CD4-positive, alpha-beta T cell treated with Interleukin-21 for 1 hour (primary cell): ENCODE results near the gene CCDC187.
"Not testable (repeated sequence)": the region's sequence is repeated elsewhere in the genome, so short reads cannot be mapped to it uniquely, and the experiment has no call there.

ENCODE experiments used
- DNase-seq: peaks from one replicate; pipeline ENCODE4 v3.0.0-alpha.2; 2020

CCDC187 gene

GRCh38 chr9:136283291-136284235 lies 20.3 kb downstream of the CCDC187 start:
- DNase-seq: peak; percentile 71

GRCh38 chr9:136282272-136282861 lies 21.5 kb downstream of the CCDC187 start:
- DNase-seq: no peak

- DNase-seq: no peak
Observed at GRCh38 chr9:136281421-136282271, 22.2 kb downstream of the CCDC187 start.

GRCh38 chr9:136280535-136281315 lies 23.2 kb downstream of the CCDC187 start:
- DNase-seq: no peak

GRCh38 chr9:136279471-136279870 lies 24.4 kb downstream of the CCDC187 start:
- no peak for DNase-seq

DNA sequence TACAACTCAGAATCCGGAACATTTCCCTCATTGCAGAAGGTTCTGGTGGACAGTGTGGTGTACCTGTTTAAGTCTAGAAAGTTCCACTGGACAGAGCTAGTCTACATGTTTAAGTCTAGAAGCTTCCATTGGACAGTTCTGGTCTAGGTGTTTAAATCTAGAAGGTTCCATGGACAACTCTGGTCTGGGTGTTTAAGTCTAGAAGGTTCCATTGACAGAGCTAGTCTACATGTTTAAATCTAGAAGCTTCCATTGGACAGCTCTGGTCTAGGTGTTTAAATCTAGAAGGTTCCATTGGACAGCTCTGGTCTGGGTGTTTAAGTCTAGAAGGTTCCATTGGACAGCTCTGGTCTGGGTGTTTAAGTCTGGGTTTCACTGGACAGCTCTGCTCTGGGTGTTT lies 25.0 kb downstream of the CCDC187 start:
- DNase-seq: no peak

DNA sequence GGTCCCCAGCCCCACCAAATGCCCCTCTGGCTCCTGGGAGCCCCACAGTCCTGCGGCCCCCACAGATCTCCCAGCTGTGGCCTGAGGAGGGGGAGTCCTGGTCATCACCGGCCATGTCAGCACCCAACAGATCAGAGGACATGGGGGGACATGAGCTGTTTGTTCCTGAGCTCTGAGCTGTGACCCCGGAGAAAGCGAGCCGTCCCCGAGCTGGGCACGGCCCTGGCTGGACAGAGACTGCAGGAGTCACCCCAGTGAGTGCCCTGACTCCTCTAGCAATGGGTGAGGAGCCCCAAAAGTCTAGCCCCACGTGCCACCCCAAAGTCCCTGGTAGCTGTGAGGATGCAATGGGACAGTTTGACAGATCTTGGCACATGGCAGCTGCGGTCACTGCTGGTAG lies 25.7 kb downstream of the CCDC187 start:
- no peak for DNase-seq

DNA sequence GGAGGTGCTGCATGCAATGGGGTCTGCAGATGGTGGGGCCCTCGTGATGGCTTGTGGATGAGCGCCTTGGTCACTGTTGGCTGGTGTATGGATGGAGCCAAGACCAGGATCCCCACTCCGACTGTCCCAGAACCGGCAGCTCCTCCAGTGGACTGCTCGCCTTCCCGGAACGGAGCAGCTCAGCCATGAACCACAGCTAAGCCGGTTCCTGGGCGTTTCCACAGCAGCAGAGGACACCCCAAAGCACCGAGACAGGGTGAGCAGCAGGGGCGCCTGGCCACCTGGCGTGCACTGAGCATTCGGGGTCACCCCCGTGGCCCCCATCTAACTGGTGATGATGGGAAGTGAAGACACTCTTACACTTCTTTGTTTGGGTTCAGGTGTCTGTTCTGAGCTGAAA lies 26.1 kb downstream of the CCDC187 start:
- DNase-seq: no peak

DNA sequence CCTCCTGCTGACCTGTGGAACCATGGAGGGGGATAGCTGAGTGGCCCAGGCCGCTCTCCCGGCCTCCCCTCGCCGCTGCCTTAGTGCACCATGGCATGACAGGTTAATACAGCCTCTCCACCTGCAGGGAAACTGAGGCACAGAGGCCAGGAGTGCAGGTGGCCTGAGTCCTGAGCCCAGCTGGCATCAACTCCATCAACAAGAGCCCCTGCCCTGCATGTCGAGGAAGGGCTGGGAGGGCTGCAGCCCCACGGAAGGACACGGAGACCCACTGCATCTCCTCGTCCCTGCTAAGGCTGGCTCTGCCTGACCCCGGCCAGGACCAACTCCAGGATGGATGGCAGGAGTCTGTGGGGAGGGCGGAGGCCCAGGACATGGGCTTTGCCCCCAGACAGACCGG lies 27.2 kb downstream of the CCDC187 start:
- DNase-seq: no peak

- DNase-seq: no peak
Observed at GRCh38 chr9:136275655-136276429, 28.1 kb downstream of the CCDC187 start.

GRCh38 chr9:136274786-136275654 lies 28.9 kb downstream of the CCDC187 start:
- DNase-seq: no peak

GRCh38 chr9:136273921-136274785 lies 29.7 kb downstream of the CCDC187 start:
- no peak for DNase-seq

DNA sequence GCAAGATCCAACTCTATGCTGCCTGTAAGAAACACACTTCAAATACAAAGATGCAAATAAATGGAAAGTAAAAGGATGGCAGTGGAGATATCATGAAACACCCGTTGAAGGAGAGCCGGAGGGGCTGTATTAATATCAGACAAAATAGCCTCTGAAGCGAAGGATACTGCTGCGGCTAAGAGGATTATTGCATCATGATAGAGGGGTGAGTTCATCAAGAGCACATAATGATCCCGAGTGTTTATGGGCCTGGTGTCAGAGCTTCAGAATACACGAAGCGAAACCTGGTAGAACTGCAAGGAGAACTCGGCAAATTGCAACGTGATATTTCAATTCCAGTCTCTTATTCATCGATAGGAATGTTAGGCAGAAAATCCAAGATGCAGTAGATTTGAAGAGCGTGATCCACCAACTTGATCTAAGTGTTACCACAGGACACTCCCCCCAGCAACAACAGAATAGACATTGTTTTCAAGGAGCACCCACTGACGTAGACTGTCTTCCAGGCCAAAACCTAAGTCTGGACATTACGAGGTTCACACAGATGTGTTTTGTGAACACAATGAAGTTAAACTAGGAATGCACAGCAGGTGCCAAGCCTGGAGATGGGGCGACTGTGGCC lies 30.5 kb downstream of the CCDC187 start:
- no peak for DNase-seq

- no peak for DNase-seq
Observed at GRCh38 chr9:136270173-136270705, 33.7 kb downstream of the CCDC187 start.

- no peak for DNase-seq
Observed at GRCh38 chr9:136268735-136269134, 35.2 kb downstream of the CCDC187 start.

DNA sequence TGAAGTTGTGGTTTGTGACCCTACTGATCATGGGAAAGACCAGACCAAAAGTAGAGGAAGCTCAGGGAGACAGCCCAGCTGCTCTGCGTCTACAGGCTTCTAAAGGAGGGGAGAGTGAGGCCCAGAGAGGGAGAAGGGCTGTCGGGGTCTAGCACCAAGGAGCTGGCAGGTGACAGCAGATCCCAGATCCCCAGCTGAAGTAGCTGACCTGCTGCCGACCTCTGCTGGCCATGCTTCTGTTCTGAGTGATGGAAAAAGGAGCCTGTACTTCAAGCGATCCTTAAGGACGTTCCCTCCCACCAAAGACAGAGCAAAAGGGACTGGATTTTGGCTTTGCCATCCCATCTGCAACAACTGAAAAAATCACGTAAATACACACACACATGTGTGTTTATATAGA lies 35.6 kb downstream of the CCDC187 start:
- no peak for DNase-seq

- DNase-seq: peak; percentile 88
Observed at GRCh38 chr9:136267261-136268111, 36.4 kb downstream of the CCDC187 start.

GRCh38 chr9:136266641-136267040 lies 37.3 kb downstream of the CCDC187 start:
- DNase-seq: not testable (repeated sequence)
